K562 (cell line): ENCODE results near the gene FERMT3. TPM values are rescaled to one million over a fixed set of nuclear protein-coding genes. Genes with fewer than 3 reads are reported as not detected.

Experiments used
- E2F3 ChIP-seq: fragments of 250-450 bp; sonication (Bioruptor Pico); IDR thresholded peaks from 2 replicates; pipeline ENCODE4 v1.4.0; 2020; ENCODE audit warnings: mild to moderate bottlenecking
- FOXK2 ChIP-seq, 2 experiments: fragments of 450-650 bp; IDR thresholded peaks in 1 of 2; conservative IDR thresholded peaks in 1 of 2; 2 replicates each; pipeline ENCODE4 v1.6.1; 2016; ENCODE audit warnings: low read depth in 2 of 2, mild to moderate bottlenecking in 1 of 2
- GATAD2B ChIP-seq: fragments of 450-650 bp; IDR thresholded peaks from 2 replicates; pipeline ENCODE4 v1.6.1; 2017; ENCODE audit warnings: mild to moderate bottlenecking, borderline replicate concordance
- MAZ ChIP-seq, 2 experiments: fragments of 450-650 bp in 1 of 2; sonication (generic) in 1 of 2; formaldehyde crosslinking; IDR thresholded peaks in 1 of 2; conservative IDR thresholded peaks in 1 of 2; 2 replicates each; pipeline versions ENCODE4 v1.4.0 to v1.5.0; 2020; ENCODE audit warnings: mild to moderate bottlenecking in 1 of 2, missing genetic modification reagents in 1 of 2
- MXI1 ChIP-seq: IDR thresholded peaks from 2 replicates; pipeline ENCODE4 v1.6.1; 2011; ENCODE audit warnings: low read depth, mild to moderate bottlenecking, improper control_type of control experiment, low read length
- NFXL1 ChIP-seq: fragments of 450-650 bp; formaldehyde crosslinking; IDR thresholded peaks from 2 replicates; pipeline ENCODE4 v1.4.0; 2021; ENCODE audit warnings: mild to moderate bottlenecking
- PRDM10 ChIP-seq: fragments of 450-650 bp; IDR thresholded peaks from 2 replicates; pipeline ENCODE4 v1.6.1; 2018; ENCODE audit not compliant: partially characterized antibody
- RBFOX2 ChIP-seq: fragments of 200-400 bp; formaldehyde crosslinking; IDR thresholded peaks from 2 replicates; pipeline ENCODE4 v1.6.1; 2017; ENCODE audit warnings: low read depth, mild to moderate bottlenecking, low read length, moderate library complexity
- TBP ChIP-seq: optimal IDR thresholded peaks from 2 replicates; pipeline ENCODE3; 2011; ENCODE audit warnings: low read depth, low read length, improper control_type of control experiment
- TEAD1 ChIP-seq, 2 experiments: fragments of 450-650 bp in 1 of 2; sonication (generic) in 1 of 2; formaldehyde crosslinking; IDR thresholded peaks; 2 replicates each; pipeline versions ENCODE4 v1.4.0 to v1.8.0; 2020 to 2022; ENCODE audit warnings: mild to moderate bottlenecking in 2 of 2, missing genetic modification reagents in 1 of 2
- ZNF384 ChIP-seq: IDR thresholded peaks from 2 replicates; pipeline ENCODE4 v1.6.1; 2012; ENCODE audit warnings: low read depth, low read length, improper control_type of control experiment
- ZNF589 ChIP-seq: fragments of 200-800 bp; sonication (Bioruptor generic); IDR thresholded peaks from 2 replicates; pipeline ENCODE4 v1.6.1; 2016; ENCODE audit warnings: low read depth, missing genetic modification characterization, missing compliant biosample characterization
- polyA plus RNA-seq, 8 experiments: library from polyadenylated mRNA; depleted of rRNA in 4 of 8; stranded (reverse) in 5 of 8; unstranded in 3 of 8; fragments of >200 nt; fragmentation: Nextera tagmentation in 2 of 8; fragmentation: Illumina TruSeq in 1 of 8; extraction: Ambion mirVana in 2 of 8; extraction: Trizol in 1 of 8; gene quantifications; 2 replicates each; pipeline versions ENCODE4 v1.2.1 to v1.2.3, GENCODE V29; 2011 to 2014; ENCODE audit warnings: inconsistent platforms in 1 of 8, missing spikeins in 1 of 8
- total RNA-seq, 7 experiments: library from RNA; depleted of rRNA in 6 of 7; stranded (reverse); fragments of >200 nt in 6 of 7; fragmentation: Illumina TruSeq in 2 of 7; extraction: Trizol in 2 of 7; gene quantifications; 2 replicates each; pipeline versions ENCODE4 v1.2.1 to v1.2.3, GENCODE V29; 2011 to 2021; ENCODE audit warnings: low replicate concordance in 1 of 7
- TF ChIP-seq, protein P1 (sequence below): fragments of 250-450 bp; sonication (Bioruptor Pico); IDR thresholded peaks from 2 replicates; pipeline ENCODE4 v1.4.0; 2020

The FERMT3 gene
- total and polyA plus RNA-seq, 9 of the 15 experiments (the other 6 are each of a cell fraction or from before 2014, with no cell fraction given): 3.2 to 275 (median 79.7) TPM

GRCh38 chr11:64204464-64204989, 2.0 kb upstream of the FERMT3 start (continued):
- TF ChIP-seq, protein P1, sequence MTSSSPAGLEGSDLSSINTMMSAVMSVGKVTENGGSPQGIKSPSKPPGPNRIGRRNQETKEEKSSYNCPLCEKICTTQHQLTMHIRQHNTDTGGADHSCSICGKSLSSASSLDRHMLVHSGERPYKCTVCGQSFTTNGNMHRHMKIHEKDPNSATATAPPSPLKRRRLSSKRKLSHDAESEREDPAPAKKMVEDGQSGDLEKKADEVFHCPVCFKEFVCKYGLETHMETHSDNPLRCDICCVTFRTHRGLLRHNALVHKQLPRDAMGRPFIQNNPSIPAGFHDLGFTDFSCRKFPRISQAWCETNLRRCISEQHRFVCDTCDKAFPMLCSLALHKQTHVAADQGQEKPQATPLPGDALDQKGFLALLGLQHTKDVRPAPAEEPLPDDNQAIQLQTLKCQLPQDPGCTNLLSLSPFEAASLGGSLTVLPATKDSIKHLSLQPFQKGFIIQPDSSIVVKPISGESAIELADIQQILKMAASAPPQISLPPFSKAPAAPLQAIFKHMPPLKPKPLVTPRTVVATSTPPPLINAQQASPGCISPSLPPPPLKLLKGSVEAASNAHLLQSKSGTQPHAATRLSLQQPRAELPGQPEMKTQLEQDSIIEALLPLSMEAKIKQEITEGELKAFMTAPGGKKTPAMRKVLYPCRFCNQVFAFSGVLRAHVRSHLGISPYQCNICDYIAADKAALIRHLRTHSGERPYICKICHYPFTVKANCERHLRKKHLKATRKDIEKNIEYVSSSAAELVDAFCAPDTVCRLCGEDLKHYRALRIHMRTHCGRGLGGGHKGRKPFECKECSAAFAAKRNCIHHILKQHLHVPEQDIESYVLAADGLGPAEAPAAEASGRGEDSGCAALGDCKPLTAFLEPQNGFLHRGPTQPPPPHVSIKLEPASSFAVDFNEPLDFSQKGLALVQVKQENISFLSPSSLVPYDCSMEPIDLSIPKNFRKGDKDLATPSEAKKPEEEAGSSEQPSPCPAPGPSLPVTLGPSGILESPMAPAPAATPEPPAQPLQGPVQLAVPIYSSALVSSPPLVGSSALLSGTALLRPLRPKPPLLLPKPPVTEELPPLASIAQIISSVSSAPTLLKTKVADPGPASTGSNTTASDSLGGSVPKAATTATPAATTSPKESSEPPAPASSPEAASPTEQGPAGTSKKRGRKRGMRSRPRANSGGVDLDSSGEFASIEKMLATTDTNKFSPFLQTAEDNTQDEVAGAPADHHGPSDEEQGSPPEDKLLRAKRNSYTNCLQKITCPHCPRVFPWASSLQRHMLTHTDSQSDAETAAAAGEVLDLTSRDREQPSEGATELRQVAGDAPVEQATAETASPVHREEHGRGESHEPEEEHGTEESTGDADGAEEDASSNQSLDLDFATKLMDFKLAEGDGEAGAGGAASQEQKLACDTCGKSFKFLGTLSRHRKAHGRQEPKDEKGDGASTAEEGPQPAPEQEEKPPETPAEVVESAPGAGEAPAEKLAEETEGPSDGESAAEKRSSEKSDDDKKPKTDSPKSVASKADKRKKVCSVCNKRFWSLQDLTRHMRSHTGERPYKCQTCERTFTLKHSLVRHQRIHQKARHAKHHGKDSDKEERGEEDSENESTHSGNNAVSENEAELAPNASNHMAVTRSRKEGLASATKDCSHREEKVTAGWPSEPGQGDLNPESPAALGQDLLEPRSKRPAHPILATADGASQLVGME (CRISPR knock-in tag): no peak
- TF ChIP-seq ZNF589 (CRISPR knock-in tag): no peak
- TF ChIP-seq RBFOX2: no peak; the same call in 1 of the 2 replicates
- no peak for TF ChIP-seq E2F3 (CRISPR knock-in tag)
- peak; percentile 48 to 61; a peak in 2 of 4 replicates for TF ChIP-seq MAZ (CRISPR knock-in tag; conservative IDR thresholded peaks at IDR 0.05 in 1 of 2, IDR thresholded peaks at IDR 0.05 in 1 of 2)
- 0 out of 4 replicates have a peak, but pooled peaks of 1 of the 2 experiments have one; percentile 10 for TF ChIP-seq FOXK2 (conservative IDR thresholded peaks at IDR 0.05 in 1 of 2, IDR thresholded peaks at IDR 0.05 in 1 of 2; ENCODE audit: low read depth in 2 of 2)
- TF ChIP-seq PRDM10: no peak
- TF ChIP-seq TEAD1 (CRISPR knock-in tag; IDR thresholded peaks at IDR 0.05): 0 out of 4 replicates have a peak, but pooled peaks of 1 of the 2 experiments have one; percentile 3
- TF ChIP-seq TBP: no peak
- TF ChIP-seq MXI1: 0 out of 2 replicates have a peak, but pooled peaks have one; percentile 31
- TF ChIP-seq ZNF384: peak; percentile 92
- TF ChIP-seq NFXL1 (CRISPR knock-in tag): no peak
- TF ChIP-seq GATAD2B: no peak
